Hepatic stellate cell (primary cell): ENCODE data around the gene MORN2.

ENCODE experiments used
- DNase-seq: peaks from one replicate; pipeline ENCODE4 v3.0.0; 2011; ENCODE audit warnings: low spot score

The MORN2 gene

GRCh38 chr2:38875576-38876367 lies at the start of gene MORN2, which contains the start of gene DHX57:
TSS of gene MORN2 (plus strand) at chr2:38875976.
TSS of gene DHX57 (minus strand) at chr2:38875934. CDS start at chr2:38868405, 7,529 bp downstream.
- DNase-seq, result peak; percentile 95

GRCh38 chr2:38827539-38828145 lies 48.1 kb upstream of the MORN2 start:
- peak; percentile 27 for DNase-seq

GRCh38 chr2:38828460-38828859 lies 47.3 kb upstream of the MORN2 start:
- DNase-seq, result no peak

GRCh38 chr2:38829971-38830370 lies 45.8 kb upstream of the MORN2 start:
- no peak for DNase-seq

GRCh38 chr2:38830526-38831159 lies 45.1 kb upstream of the MORN2 start:
- DNase-seq, result no peak

- DNase-seq, result no peak
Observed at GRCh38 chr2:38835015-38835601, 40.7 kb upstream of the MORN2 start.

- DNase-seq, result no peak
Observed at GRCh38 chr2:38835990-38836389, 39.8 kb upstream of the MORN2 start.

- DNase-seq, result no peak
Observed at GRCh38 chr2:38836791-38837190, 39.0 kb upstream of the MORN2 start.

- no peak for DNase-seq
Observed at GRCh38 chr2:38850045-38850444, 25.7 kb upstream of the MORN2 start.

GRCh38 chr2:38856165-38856564 lies 19.6 kb upstream of the MORN2 start:
- no peak for DNase-seq

GRCh38 chr2:38862476-38862875 lies 13.3 kb upstream of the MORN2 start:
- DNase-seq, result no peak

GRCh38 chr2:38863061-38863695 lies 12.6 kb upstream of the MORN2 start:
- DNase-seq, result no peak

- no peak for DNase-seq
Observed at GRCh38 chr2:38866773-38867443, 8.9 kb upstream of the MORN2 start.

- DNase-seq, result no peak
Observed at GRCh38 chr2:38871432-38871831, 4.3 kb upstream of the MORN2 start.

GRCh38 chr2:38873763-38874162 lies 2.0 kb upstream of the MORN2 start:
- DNase-seq, result no peak

GRCh38 chr2:38875227-38875575 lies 575 bp upstream of the MORN2 start:
- DNase-seq, result peak; percentile 13

- DNase-seq, result no peak
Observed at GRCh38 chr2:38876407-38876806, 631 bp downstream of the MORN2 start.

GRCh38 chr2:38886063-38886462 lies 10.3 kb downstream of the MORN2 start:
- no peak for DNase-seq

GRCh38 chr2:38887347-38887746 lies 11.6 kb downstream of the MORN2 start:
- no peak for DNase-seq

- DNase-seq, result no peak
Observed at GRCh38 chr2:38887902-38888554, 12.3 kb downstream of the MORN2 start.

GRCh38 chr2:38889045-38889444 lies 13.3 kb downstream of the MORN2 start:
- DNase-seq, result no peak
